ENCODE results near the gene GSK3B.

GSK3B gene

GRCh38 chr3:120098710-120099109 lies 4.5 kb upstream of the GSK3B start:
- Histone ChIP-seq H3K4me1 (ENCODE audit: control insufficient read depth in 2 of 2, insufficient read depth in 2 of 2, low read length in 2 of 2) (peaks cover 0 to 9% of the 10 kb centered on the region in 2 donors), H3K27ac (ENCODE audit: low read depth in 2 of 2, low read length in 2 of 2) (no peak overlapping the region), H3K27me3 (ENCODE audit: control insufficient read depth in 2 of 2, insufficient read depth in 2 of 2, low read length in 2 of 2) (no peaks in the 10 kb centered on the region), H3K9ac (ENCODE audit: low read depth in 1 of 2, low read length in 2 of 2) (no peak overlapping the region), H3K36me3 (ENCODE audit: control insufficient read depth in 2 of 2, insufficient read depth in 2 of 2, low read length in 2 of 2) (no peaks in the 10 kb centered on the region), H3K9me3 (ENCODE audit: control insufficient read depth in 2 of 2, low read length in 2 of 2) (no peaks in the 10 kb centered on the region), H3K4me3 (ENCODE audit: low read length in 2 of 2) (no peak overlapping the region)

- Histone ChIP-seq H3K9ac (ENCODE audit: low read depth in 1 of 2, low read length in 2 of 2) (peak overlapping the region; percentile 99 to 100), H3K4me3 (ENCODE audit: low read length in 2 of 2) (peak overlapping the region; percentile 91 to 98), H3K27ac (ENCODE audit: low read depth in 2 of 2, low read length in 2 of 2) (peak overlapping the region; percentile 100), H3K4me1 (ENCODE audit: control insufficient read depth in 2 of 2, insufficient read depth in 2 of 2, low read length in 2 of 2) (peaks cover 5 to 23% of the 10 kb centered on the region in 2 donors), H3K36me3 (ENCODE audit: control insufficient read depth in 2 of 2, insufficient read depth in 2 of 2, low read length in 2 of 2) (no peaks in the 10 kb centered on the region), H3K27me3 (ENCODE audit: control insufficient read depth in 2 of 2, insufficient read depth in 2 of 2, low read length in 2 of 2) (no peaks in the 10 kb centered on the region), H3K9me3 (ENCODE audit: control insufficient read depth in 2 of 2, low read length in 2 of 2) (no peaks in the 10 kb centered on the region)
Observed at GRCh38 chr3:120095979-120096426, 1.8 kb upstream of the GSK3B start.

GRCh38 chr3:120095226-120095978 lies 1.2 kb upstream of the GSK3B start:
- peak overlapping the region; percentile 91 to 98 for H3K4me3 ChIP-seq (ENCODE audit: low read length in 2 of 2)

GRCh38 chr3:120094776-120095225 lies 554 bp upstream of the GSK3B start:
- Histone ChIP-seq H3K4me1 (ENCODE audit: control insufficient read depth in 2 of 2, insufficient read depth in 2 of 2, low read length in 2 of 2) (peaks cover 12 to 32% of the 10 kb centered on the region in 2 donors), H3K4me3 (ENCODE audit: low read length in 2 of 2) (peak overlapping the region; percentile 91 to 98), H3K27me3 (ENCODE audit: control insufficient read depth in 2 of 2, insufficient read depth in 2 of 2, low read length in 2 of 2) (no peaks in the 10 kb centered on the region), H3K9me3 (ENCODE audit: control insufficient read depth in 2 of 2, low read length in 2 of 2) (no peaks in the 10 kb centered on the region), H3K9ac (ENCODE audit: low read depth in 1 of 2, low read length in 2 of 2) (peak overlapping the region; percentile 99 to 100), H3K36me3 (ENCODE audit: control insufficient read depth in 2 of 2, insufficient read depth in 2 of 2, low read length in 2 of 2) (no peaks in the 10 kb centered on the region), H3K27ac (ENCODE audit: low read depth in 2 of 2, low read length in 2 of 2) (peak overlapping the region; percentile 100)

More at GRCh38 chr3:120095226-120095978, 1.2 kb upstream of the GSK3B start:
- Histone ChIP-seq H3K9ac (ENCODE audit: low read depth in 1 of 2, low read length in 2 of 2) (peak overlapping the region; percentile 99 to 100), H3K27me3 (ENCODE audit: control insufficient read depth in 2 of 2, insufficient read depth in 2 of 2, low read length in 2 of 2) (no peaks in the 10 kb centered on the region), H3K9me3 (ENCODE audit: control insufficient read depth in 2 of 2, low read length in 2 of 2) (no peaks in the 10 kb centered on the region), H3K4me1 (ENCODE audit: control insufficient read depth in 2 of 2, insufficient read depth in 2 of 2, low read length in 2 of 2) (peaks cover 11 to 29% of the 10 kb centered on the region in 2 donors), H3K36me3 (ENCODE audit: control insufficient read depth in 2 of 2, insufficient read depth in 2 of 2, low read length in 2 of 2) (no peaks in the 10 kb centered on the region), H3K27ac (ENCODE audit: low read depth in 2 of 2, low read length in 2 of 2) (peak overlapping the region; percentile 100)

GRCh38 chr3:120093119-120093910 lies 932 bp downstream of the GSK3B start:
- H3K4me3 ChIP-seq (ENCODE audit: low read length in 2 of 2), result peak overlapping the region; percentile 81 to 96
- no peaks in the 10 kb centered on the region for H3K9me3 ChIP-seq (ENCODE audit: control insufficient read depth in 2 of 2, low read length in 2 of 2)
- no peaks in the 10 kb centered on the region for H3K27me3 ChIP-seq (ENCODE audit: control insufficient read depth in 2 of 2, insufficient read depth in 2 of 2, low read length in 2 of 2)
- peak overlapping the region; percentile 87 to 93 for H3K9ac ChIP-seq (ENCODE audit: low read depth in 1 of 2, low read length in 2 of 2)
- H3K36me3 ChIP-seq (ENCODE audit: control insufficient read depth in 2 of 2, insufficient read depth in 2 of 2, low read length in 2 of 2), result no peaks in the 10 kb centered on the region
- H3K4me1 ChIP-seq (ENCODE audit: control insufficient read depth in 2 of 2, insufficient read depth in 2 of 2, low read length in 2 of 2), result peaks cover 12 to 32% of the 10 kb centered on the region in 2 donors
- peak overlapping the region; percentile 100 for H3K27ac ChIP-seq (ENCODE audit: low read depth in 2 of 2, low read length in 2 of 2)

- Histone ChIP-seq H3K36me3 (ENCODE audit: control insufficient read depth in 2 of 2, insufficient read depth in 2 of 2, low read length in 2 of 2) (no peaks in the 10 kb centered on the region), H3K9ac (ENCODE audit: low read depth in 1 of 2, low read length in 2 of 2) (peak overlapping the region; percentile 10 to 93), H3K27ac (ENCODE audit: low read depth in 2 of 2, low read length in 2 of 2) (no peak overlapping the region), H3K9me3 (ENCODE audit: control insufficient read depth in 2 of 2, low read length in 2 of 2) (no peaks in the 10 kb centered on the region), H3K4me3 (ENCODE audit: low read length in 2 of 2) (peak overlapping the region; percentile 81 to 96), H3K4me1 (ENCODE audit: control insufficient read depth in 2 of 2, insufficient read depth in 2 of 2, low read length in 2 of 2) (peaks cover 12 to 32% of the 10 kb centered on the region in 2 donors), H3K27me3 (ENCODE audit: control insufficient read depth in 2 of 2, insufficient read depth in 2 of 2, low read length in 2 of 2) (no peaks in the 10 kb centered on the region)
Observed at GRCh38 chr3:120092474-120092873, 1.8 kb downstream of the GSK3B start.

GRCh38 chr3:120090422-120090821 lies 3.8 kb downstream of the GSK3B start:
- no peaks in the 10 kb centered on the region for H3K27me3 ChIP-seq (ENCODE audit: control insufficient read depth in 2 of 2, insufficient read depth in 2 of 2, low read length in 2 of 2)
- no peak overlapping the region for H3K27ac ChIP-seq (ENCODE audit: low read depth in 2 of 2, low read length in 2 of 2)
- peaks cover 12 to 22% of the 10 kb centered on the region in 2 donors for H3K4me1 ChIP-seq (ENCODE audit: control insufficient read depth in 2 of 2, insufficient read depth in 2 of 2, low read length in 2 of 2)
- no peaks in the 10 kb centered on the region for H3K9me3 ChIP-seq (ENCODE audit: control insufficient read depth in 2 of 2, low read length in 2 of 2)
- H3K4me3 ChIP-seq (ENCODE audit: low read length in 2 of 2), result peak overlapping the region; percentile 81 to 96
- H3K36me3 ChIP-seq (ENCODE audit: control insufficient read depth in 2 of 2, insufficient read depth in 2 of 2, low read length in 2 of 2), result no peaks in the 10 kb centered on the region
- H3K9ac ChIP-seq (ENCODE audit: low read depth in 1 of 2, low read length in 2 of 2), result peak overlapping the region in 1 of 2 donors; percentile 31

GRCh38 chr3:120089089-120089488 lies 5.2 kb downstream of the GSK3B start:
- Histone ChIP-seq H3K9me3 (ENCODE audit: control insufficient read depth in 2 of 2, low read length in 2 of 2) (no peaks in the 10 kb centered on the region), H3K4me1 (ENCODE audit: control insufficient read depth in 2 of 2, insufficient read depth in 2 of 2, low read length in 2 of 2) (peaks cover 12 to 22% of the 10 kb centered on the region in 2 donors), H3K4me3 (ENCODE audit: low read length in 2 of 2) (no peak overlapping the region), H3K27me3 (ENCODE audit: control insufficient read depth in 2 of 2, insufficient read depth in 2 of 2, low read length in 2 of 2) (no peaks in the 10 kb centered on the region), H3K27ac (ENCODE audit: low read depth in 2 of 2, low read length in 2 of 2) (no peak overlapping the region), H3K36me3 (ENCODE audit: control insufficient read depth in 2 of 2, insufficient read depth in 2 of 2, low read length in 2 of 2) (no peaks in the 10 kb centered on the region), H3K9ac (ENCODE audit: low read depth in 1 of 2, low read length in 2 of 2) (no peak overlapping the region)

- Histone ChIP-seq H3K27ac (ENCODE audit: low read depth in 2 of 2, low read length in 2 of 2) (no peak overlapping the region), H3K4me1 (ENCODE audit: control insufficient read depth in 2 of 2, insufficient read depth in 2 of 2, low read length in 2 of 2) (peaks cover 12 to 22% of the 10 kb centered on the region in 2 donors), H3K4me3 (ENCODE audit: low read length in 2 of 2) (no peak overlapping the region), H3K27me3 (ENCODE audit: control insufficient read depth in 2 of 2, insufficient read depth in 2 of 2, low read length in 2 of 2) (no peaks in the 10 kb centered on the region), H3K9ac (ENCODE audit: low read depth in 1 of 2, low read length in 2 of 2) (no peak overlapping the region), H3K36me3 (ENCODE audit: control insufficient read depth in 2 of 2, insufficient read depth in 2 of 2, low read length in 2 of 2) (no peaks in the 10 kb centered on the region), H3K9me3 (ENCODE audit: control insufficient read depth in 2 of 2, low read length in 2 of 2) (no peaks in the 10 kb centered on the region)
Observed at GRCh38 chr3:120088622-120089021, 5.6 kb downstream of the GSK3B start.

GRCh38 chr3:120081719-120082118 lies 12.5 kb downstream of the GSK3B start:
- no peaks in the 10 kb centered on the region for H3K9me3 ChIP-seq (ENCODE audit: control insufficient read depth in 2 of 2, low read length in 2 of 2)
- peaks cover 0 to 3% of the 10 kb centered on the region in 2 donors for H3K4me1 ChIP-seq (ENCODE audit: control insufficient read depth in 2 of 2, insufficient read depth in 2 of 2, low read length in 2 of 2)
- H3K4me3 ChIP-seq (ENCODE audit: low read length in 2 of 2), result no peak overlapping the region
- no peak overlapping the region for H3K9ac ChIP-seq (ENCODE audit: low read depth in 1 of 2, low read length in 2 of 2)
- H3K36me3 ChIP-seq (ENCODE audit: control insufficient read depth in 2 of 2, insufficient read depth in 2 of 2, low read length in 2 of 2), result no peaks in the 10 kb centered on the region
- no peak overlapping the region for H3K27ac ChIP-seq (ENCODE audit: low read depth in 2 of 2, low read length in 2 of 2)
- no peaks in the 10 kb centered on the region for H3K27me3 ChIP-seq (ENCODE audit: control insufficient read depth in 2 of 2, insufficient read depth in 2 of 2, low read length in 2 of 2)

All from mucosa of rectum (tissue), 2 donors.